Activated effector memory CD4-positive, alpha-beta T cell treated with Interleukin-2 at 50 U/mL for 16 hours (primary cell): Measurements from ENCODE around the gene PPIL3.
A peak's percentile ranks its signal among the peaks of the same experiment; 100 is the strongest.
"Not testable (repeated sequence)": the region's sequence is repeated elsewhere in the genome, so short reads cannot be mapped to it uniquely, and the experiment has no call there.

ENCODE experiments used
- DNase-seq: peaks from one replicate; pipeline ENCODE4 v3.0.0-alpha.2; 2020

The PPIL3 gene

DNA sequence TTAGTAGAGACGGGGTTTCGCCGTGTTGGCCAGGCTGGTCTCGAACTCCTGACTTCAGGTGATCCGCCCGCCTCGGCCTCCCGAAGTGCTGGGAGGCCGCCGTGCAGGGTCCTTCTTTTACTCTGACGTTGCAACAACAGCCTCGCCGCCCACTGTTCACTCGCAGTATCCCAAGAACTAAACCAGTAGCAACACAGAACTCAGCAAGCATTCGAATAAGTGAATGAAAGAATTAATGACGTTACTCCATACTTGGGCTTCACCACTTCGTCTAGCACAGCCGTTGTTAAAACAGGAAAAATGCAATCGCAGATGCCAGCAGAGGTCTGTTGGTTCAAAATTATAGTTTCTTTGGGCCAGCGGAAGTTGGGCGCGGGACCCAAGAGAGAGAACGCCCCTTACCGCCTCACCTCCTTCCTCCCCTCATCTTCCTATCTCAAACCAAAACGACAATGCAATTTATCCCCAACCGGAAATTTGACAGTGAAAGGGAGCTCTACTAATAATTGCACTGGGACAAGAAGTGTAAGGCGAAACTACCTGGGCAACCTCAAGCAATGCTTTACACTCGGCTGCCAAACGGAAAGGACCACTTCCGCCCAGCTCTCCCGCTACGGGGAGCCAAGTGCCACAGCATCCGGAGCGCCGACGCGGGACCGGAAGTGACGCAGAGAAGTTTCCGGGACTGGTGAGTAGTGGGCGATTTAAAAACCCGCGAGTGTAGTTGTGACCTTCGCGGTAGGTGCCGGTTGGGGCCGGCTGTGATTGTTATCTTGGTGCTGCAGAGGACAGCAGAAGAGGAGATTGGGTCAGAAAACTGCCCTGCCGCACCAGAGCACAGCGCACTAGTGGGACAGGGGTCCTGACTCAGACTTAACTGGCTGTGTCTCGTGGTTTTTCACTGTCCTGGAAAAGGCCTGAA is at the start of gene PPIL3, which contains the start of gene NIF3L1:
Gene PPIL3, minus strand, starts transcription at position 374 of the 922 bp plus-strand sequence. CDS start 1,462 bp downstream, outside the sequence.
Gene NIF3L1, plus strand, starts transcription at position 668 of the 922 bp plus-strand sequence. CDS start 2,573 bp downstream, outside the sequence.
- DNase-seq = peak; percentile 92

GRCh38 chr2:200930947-200931626 is 42.2 kb upstream of the PPIL3 start:
- no peak for DNase-seq

DNA sequence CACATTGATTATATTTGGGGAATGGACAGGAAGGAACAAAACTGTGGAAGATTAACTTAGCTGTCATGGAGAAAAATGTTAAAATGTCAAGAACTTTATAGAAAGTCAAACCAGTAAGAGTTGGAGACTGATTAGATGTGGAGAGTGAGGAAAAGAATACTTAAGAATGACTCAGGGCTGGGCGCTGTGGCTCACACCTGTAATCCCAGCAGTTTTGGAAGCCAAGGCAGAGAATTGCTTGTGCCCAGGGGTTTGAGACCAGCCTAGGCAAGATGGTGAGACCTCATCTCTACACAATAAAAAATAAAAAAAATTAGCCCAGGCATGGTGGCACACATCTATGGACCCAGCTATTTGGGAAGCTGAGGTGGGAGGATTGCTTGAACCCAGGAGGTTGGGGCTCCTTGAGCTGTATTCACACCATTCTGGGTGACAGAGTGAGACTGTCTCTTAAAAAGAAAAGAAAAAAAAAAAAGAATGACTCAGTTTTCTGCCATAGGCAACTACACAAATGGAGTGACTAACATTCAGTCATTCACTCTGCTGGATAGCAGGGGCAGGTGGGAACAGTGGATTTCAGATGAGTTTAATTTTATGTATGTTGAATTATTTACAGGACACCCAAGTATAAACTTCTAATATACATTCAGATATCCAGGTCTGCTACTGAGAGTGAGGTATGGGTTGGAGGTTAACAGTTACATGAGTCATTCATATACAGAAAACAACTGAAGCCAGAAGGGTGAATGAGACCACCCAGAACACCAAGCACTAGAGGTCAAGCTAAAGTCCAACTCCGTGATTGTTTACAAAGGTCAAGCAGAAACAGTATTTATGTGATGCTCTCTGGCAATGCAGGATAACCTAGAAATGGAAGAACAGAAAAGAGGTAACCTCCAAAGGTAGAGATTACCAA is 40.7 kb upstream of the PPIL3 start:
- no peak for DNase-seq

GRCh38 chr2:200922439-200922838 is 33.6 kb upstream of the PPIL3 start:
- no peak for DNase-seq

- DNase-seq = no peak
These were observed 24.8 kb upstream of the PPIL3 start for GRCh38 chr2:200913654-200914053.

DNA sequence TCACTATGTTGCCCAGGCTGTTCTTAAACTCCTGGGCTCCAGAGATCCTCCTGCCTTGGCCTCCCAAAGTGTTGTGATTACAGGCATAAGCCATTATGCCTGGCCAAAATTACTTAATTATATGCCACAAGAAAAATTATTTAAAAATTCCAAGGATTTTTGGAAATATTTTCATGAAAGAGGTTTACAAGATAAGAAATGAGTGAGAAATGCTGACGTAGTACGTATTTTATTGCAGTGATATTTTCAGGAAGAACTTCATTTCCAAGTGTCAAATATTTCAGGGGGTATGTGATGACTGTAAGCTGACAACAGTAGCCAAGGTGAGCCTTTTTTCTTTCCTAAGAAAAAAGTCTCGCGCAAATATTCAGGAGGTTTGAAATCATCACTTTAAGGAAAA is 21.1 kb upstream of the PPIL3 start:
- DNase-seq = no peak

- DNase-seq = peak; percentile 18
These were observed 16.9 kb upstream of the PPIL3 start for GRCh38 chr2:200905618-200906296.

DNA sequence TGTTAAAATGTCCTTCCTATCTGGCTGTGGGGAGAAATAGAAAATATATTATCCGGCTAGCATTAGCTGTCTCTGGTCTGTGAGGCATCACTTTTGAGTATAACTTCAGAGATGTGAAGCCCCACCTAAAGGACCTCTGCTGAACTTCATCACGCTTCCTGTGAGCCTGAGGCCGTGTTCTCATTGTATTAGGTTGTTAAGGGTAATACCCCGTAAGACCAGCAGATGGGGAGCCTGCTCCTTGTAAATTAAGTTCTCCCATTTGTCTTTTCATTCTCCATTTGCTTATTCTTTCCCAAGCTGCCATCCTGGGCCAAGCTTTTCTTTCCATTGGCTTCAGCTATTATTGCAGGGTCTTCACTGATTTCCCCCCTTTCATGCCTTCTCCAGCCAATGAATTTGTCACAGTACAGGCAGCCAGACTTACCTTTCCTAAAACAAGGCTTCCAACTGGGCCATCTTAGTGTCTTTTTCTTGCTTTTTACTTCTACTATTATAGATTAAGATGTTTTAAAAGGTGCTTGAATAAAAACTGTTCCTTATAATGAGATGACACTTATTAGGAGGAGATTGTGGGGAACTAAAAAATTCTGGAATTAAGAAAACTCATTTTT is 12.7 kb upstream of the PPIL3 start:
- DNase-seq = peak; percentile 49

- DNase-seq = no peak
These were observed 10.6 kb upstream of the PPIL3 start for GRCh38 chr2:200899482-200899881.

DNA sequence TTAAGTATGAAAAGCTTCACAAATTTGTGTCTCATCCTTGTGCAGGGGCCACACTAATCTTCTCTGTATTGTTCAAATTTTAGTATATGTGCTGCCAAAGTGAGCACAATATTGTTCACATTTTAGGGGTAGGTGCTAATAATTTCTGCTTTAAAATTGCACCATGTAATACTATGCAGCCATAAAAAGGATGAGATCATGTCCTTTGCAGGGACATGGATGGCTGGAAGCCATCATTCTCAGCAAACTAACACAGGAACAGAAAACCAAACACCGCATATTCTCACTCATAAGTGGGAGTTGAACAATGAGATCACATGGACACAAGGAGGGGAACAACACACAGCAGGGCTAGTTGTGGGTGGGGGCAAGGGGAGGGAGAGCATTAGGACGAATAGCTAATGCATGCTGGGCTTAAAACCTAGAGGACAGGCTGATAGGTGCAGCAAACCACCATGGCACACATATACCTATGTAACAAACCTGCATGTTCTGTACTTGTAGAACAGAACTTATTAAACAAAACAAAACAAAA is 7.1 kb downstream of the PPIL3 start:
- DNase-seq = not testable (repeated sequence)

GRCh38 chr2:200878289-200878880 is 10.5 kb downstream of the PPIL3 start:
- DNase-seq = no peak

GRCh38 chr2:200877443-200877842 is 11.4 kb downstream of the PPIL3 start:
- no peak for DNase-seq

DNA sequence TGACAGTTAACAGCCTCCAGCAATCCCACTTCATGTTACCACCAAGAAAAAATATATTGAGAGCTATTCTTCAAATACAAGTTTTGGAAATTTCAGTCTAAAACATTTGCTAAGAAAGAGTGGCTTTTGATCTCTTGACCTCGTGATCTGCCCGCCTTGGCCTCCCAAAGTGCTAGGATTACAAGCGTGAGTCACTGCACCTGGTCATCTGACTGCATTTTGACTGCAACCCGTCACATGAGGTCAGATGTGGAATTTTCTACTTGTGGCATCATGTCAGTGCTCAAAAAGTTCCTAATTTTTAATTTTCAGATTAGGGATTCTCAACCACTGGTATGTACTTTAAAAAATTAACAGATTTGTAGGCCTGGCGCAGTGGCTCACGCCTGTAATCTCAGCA is 15.3 kb downstream of the PPIL3 start:
- DNase-seq = no peak

DNA sequence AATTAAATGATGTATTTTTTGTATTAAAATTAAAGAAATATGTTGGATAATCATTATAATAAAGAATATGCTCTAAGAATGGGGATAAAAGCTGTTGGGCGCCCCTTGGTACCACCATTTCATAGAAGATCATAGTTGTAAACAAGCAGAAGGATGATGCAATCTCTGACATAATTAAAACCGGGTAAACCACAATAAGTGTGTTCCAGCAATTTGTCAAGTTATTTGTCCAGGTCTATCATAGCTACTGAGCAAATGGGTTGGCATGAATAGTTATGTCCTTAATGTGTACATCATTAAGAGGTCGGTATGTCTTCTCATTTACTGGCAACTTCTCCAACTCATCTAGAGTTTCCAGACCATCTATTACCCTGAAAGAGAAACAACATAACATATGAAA is 17.7 kb downstream of the PPIL3 start:
- DNase-seq = no peak

DNA sequence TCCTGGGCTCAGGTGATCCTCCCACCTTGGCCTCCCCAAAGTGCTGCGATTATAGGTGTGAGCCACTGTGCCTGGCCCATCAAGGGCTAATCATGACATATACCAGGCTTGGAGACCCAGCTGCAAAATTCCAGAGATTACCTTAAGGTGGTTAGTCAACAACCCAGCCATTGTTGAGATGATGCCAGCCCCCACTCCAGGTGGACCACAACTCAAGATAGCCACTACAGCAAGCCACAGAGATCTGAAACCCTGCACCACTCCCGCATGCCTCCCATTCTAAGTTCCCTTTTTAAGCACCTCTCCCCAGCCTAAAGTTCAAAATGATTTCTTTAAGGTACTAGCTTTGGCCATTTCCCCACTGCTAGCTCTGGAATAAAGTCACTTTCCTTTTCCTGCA is 19.9 kb downstream of the PPIL3 start:
- no peak for DNase-seq

GRCh38 chr2:200864176-200865034 is 24.5 kb downstream of the PPIL3 start, which contains the start of gene CLK1:
CLK1 (minus strand) TSS chr2:200864658; CDS start chr2:200861862, 2,796 bp downstream.
- peak; percentile 95 for DNase-seq

- no peak for DNase-seq
These were observed 25.1 kb downstream of the PPIL3 start for GRCh38 chr2:200863782-200864175.

- DNase-seq = peak; percentile 18
These were observed 26.3 kb downstream of the PPIL3 start for GRCh38 chr2:200862532-200863000.

DNA sequence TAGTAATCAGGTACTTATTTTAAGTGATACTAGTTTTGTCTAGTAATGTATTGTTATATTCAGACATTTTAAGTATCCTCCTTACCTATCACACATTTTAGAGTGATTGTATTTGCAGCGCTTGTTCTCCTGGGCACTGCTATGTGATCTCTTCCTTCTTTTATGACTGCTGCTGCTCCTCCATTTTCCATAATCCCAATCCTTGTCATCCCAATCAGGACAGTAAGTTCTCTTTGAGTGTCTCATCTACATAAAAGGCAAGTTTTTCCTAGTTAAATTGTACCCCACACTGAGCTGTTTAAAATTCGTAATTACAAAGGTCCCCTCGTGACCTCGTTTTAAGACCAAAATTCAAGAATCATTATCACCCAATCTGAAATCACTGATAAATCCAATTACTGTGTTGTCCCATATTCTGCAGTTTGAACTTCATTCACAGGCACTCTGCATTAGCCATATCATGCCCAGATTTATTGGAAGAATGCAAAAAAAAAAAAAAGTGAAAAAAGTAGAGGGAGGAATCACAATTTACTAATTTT is 27.2 kb downstream of the PPIL3 start:
- DNase-seq = no peak
